Measurements from ENCODE around the gene NPC2. TPM values are rescaled to one million over a fixed set of nuclear protein-coding genes. Genes with fewer than 3 reads are reported as not detected.
A peak's percentile ranks its signal among the peaks of the same experiment; 100 is the strongest.
"Not testable (repeated sequence)": the region's sequence is repeated elsewhere in the genome, so short reads cannot be mapped to it uniquely, and the experiment has no call there.

Gene NPC2
- total RNA-seq, 1 donor from 2014 or later, result 670 TPM

- TF ChIP-seq, protein P1, sequence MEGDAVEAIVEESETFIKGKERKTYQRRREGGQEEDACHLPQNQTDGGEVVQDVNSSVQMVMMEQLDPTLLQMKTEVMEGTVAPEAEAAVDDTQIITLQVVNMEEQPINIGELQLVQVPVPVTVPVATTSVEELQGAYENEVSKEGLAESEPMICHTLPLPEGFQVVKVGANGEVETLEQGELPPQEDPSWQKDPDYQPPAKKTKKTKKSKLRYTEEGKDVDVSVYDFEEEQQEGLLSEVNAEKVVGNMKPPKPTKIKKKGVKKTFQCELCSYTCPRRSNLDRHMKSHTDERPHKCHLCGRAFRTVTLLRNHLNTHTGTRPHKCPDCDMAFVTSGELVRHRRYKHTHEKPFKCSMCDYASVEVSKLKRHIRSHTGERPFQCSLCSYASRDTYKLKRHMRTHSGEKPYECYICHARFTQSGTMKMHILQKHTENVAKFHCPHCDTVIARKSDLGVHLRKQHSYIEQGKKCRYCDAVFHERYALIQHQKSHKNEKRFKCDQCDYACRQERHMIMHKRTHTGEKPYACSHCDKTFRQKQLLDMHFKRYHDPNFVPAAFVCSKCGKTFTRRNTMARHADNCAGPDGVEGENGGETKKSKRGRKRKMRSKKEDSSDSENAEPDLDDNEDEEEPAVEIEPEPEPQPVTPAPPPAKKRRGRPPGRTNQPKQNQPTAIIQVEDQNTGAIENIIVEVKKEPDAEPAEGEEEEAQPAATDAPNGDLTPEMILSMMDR (IDR thresholded peaks at IDR 0.05), result peak; percentile 49
- H3K27ac ChIP-seq, result no peak overlapping the region
- intact Hi-C loops (cut with DNase I), result no loop called here
- H3K4me3 ChIP-seq, result no peak overlapping the region
- no peaks in the 10 kb centered on the region for H3K27me3 ChIP-seq (ENCODE audit: low read depth)
- ATAC-seq, result peak; percentile 60 to 66
- no peak for DNase-seq
- H3K9me3 ChIP-seq, result no peaks in the 10 kb centered on the region
- no peaks in the 10 kb centered on the region for H3K4me1 ChIP-seq
- no peaks in the 10 kb centered on the region for H3K36me3 ChIP-seq
Observed at GRCh38 chr14:74459289-74459946, 33.7 kb downstream of the NPC2 start.

DNA sequence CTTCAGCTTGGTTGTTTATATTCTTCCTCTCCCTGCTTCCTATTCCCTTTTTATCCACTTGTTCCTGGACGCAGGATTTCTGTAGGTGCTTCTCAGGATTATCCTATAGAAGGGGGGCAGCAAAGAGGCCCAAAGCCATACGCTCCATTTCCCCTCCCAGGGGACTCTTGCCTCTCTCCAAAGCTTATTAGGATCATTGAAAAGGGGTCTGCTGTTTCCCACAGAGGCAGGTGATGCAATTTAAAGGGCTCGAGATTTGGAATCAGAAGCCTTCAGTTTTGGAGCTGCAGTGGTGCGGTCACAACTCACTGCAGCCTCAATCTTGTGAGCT, 35.6 kb downstream of the NPC2 start:
- DNase-seq, result no peak
- H3K4me1 ChIP-seq, result no peaks in the 10 kb centered on the region
- intact Hi-C loops (cut with DNase I), result no loop called here
- H3K9me3 ChIP-seq, result no peaks in the 10 kb centered on the region
- no peaks in the 10 kb centered on the region for H3K27me3 ChIP-seq (ENCODE audit: low read depth)
- no peaks in the 10 kb centered on the region for H3K36me3 ChIP-seq
- H3K4me3 ChIP-seq, result no peak overlapping the region
- H3K27ac ChIP-seq, result no peak overlapping the region
- ATAC-seq, result no peak
- TF ChIP-seq, protein P1 (IDR thresholded peaks at IDR 0.05), result no peak

- no peak overlapping the region for H3K27ac ChIP-seq
- TF ChIP-seq, protein P1 (IDR thresholded peaks at IDR 0.05), result no peak
- DNase-seq (no peak), ATAC-seq (no peak)
- H3K36me3 ChIP-seq, result no peaks in the 10 kb centered on the region
- H3K9me3 ChIP-seq, result no peaks in the 10 kb centered on the region
- H3K27me3 ChIP-seq (ENCODE audit: low read depth), result no peaks in the 10 kb centered on the region
- H3K4me1 ChIP-seq, result no peaks in the 10 kb centered on the region
- intact Hi-C loops (cut with DNase I), result no loop called here
- H3K4me3 ChIP-seq, result no peak overlapping the region
Observed at GRCh38 chr14:74456684-74457564, 36.2 kb downstream of the NPC2 start.

DNA sequence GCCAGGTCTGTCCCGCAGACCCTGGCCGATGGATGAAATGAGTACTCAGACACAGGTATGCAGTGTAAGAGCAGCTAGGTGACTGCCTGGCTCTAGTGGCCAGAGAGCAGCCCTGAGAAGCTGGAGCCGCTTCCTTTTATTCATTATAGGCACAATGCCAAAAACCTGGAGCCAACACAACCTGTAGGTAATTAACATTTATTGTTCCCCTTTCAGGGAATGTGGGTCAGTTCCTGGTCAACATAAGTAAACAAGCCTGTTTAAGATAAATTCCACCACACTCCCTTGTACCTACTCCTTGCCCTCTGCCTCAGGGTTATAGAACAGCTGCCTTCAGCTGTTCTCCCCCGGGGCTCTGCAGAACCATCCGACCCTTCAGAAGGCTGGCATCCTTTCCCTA, 38.7 kb downstream of the NPC2 start:
- DNase-seq; H3K4me3 ChIP-seq; H3K4me1 ChIP-seq; H3K27ac ChIP-seq; ATAC-seq; H3K36me3 ChIP-seq; H3K27me3 ChIP-seq (ENCODE audit: low read depth); intact Hi-C loops (cut with DNase I); H3K9me3 ChIP-seq: not testable (repeated sequence)

GRCh38 chr14:74444866-74445265, 48.2 kb downstream of the NPC2 start:
- TF ChIP-seq, protein P1 (IDR thresholded peaks at IDR 0.05), result no peak
- Histone ChIP-seq H3K4me3 (no peak overlapping the region), H3K36me3 (no peaks in the 10 kb centered on the region), H3K27ac (no peak overlapping the region), H3K27me3 (ENCODE audit: low read depth) (no peaks in the 10 kb centered on the region), H3K9me3 (no peaks in the 10 kb centered on the region), H3K4me1 (no peaks in the 10 kb centered on the region)
- intact Hi-C loops (cut with DNase I), result no loop called here
- DNase-seq (no peak), ATAC-seq (no peak)

- no peak for ATAC-seq
- H3K9me3 ChIP-seq, result no peaks in the 10 kb centered on the region
- TF ChIP-seq, protein P1 (IDR thresholded peaks at IDR 0.05), result no peak
- H3K4me1 ChIP-seq, result no peaks in the 10 kb centered on the region
- intact Hi-C loops (cut with DNase I), result no loop called here
- no peak overlapping the region for H3K27ac ChIP-seq
- no peaks in the 10 kb centered on the region for H3K36me3 ChIP-seq
- H3K4me3 ChIP-seq, result no peak overlapping the region
- H3K27me3 ChIP-seq (ENCODE audit: low read depth), result no peaks in the 10 kb centered on the region
- no peak for DNase-seq
Observed at GRCh38 chr14:74442757-74443156, 50.3 kb downstream of the NPC2 start.

Data from lower lobe of right lung (tissue), 2 donors.